ENCODE data around the gene OSBPL7. TPM values are rescaled to one million over a fixed set of nuclear protein-coding genes. Genes with fewer than 3 reads are reported as not detected.
A peak's percentile ranks its signal among the peaks of the same experiment; 100 is the strongest.

The OSBPL7 gene
- total and polyA plus RNA-seq, 2 donors (not counting 3 experiments of a cell fraction or from before 2014, with no cell fraction given), result 16.2 to 29.1 TPM

DNA sequence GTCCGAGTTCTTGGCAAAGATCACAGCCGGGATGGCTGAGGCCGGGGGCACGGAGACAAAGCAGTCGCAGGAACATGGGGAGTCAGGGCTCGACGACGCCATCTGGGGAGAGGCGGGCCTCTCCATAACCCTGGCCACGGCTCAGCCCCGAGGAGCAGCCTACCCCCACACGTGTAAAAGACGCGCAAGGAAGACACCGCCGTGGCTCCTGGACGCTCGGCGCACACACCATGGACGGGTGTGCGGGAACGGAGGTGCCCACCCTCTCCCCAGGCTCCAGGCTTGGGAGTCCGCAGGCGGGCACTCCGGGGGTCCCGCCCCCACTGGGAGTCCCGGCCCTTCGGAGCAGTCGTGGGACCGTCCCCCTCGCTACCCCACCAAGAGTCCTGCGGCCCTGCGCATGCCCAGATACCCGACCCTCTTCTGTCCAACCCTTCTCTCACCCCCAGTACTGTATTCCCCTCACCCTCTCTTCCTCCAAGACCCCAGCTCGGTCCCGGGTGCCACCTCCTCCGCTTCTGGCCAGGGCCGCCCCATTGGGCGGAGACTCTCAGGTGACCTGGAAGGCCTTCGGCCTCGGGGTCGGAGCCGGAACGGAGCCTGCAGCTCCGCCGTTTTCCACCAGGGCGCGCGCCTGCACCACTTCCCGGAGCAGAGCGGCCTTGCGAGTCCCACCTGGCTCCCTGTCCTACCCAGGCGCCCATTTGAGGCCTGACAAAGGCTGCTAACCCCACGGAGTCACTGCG lies 19.3 kb upstream of the OSBPL7 start, which contains the start of gene SCRN2:
TSS of gene SCRN2 (minus strand) at position 532 of the 746 bp plus-strand sequence. CDS start at position 102, 430 bp downstream.
- Histone ChIP-seq H3K9ac (replicated peaks; ENCODE audit: extremely low read depth, insufficient read depth, low read length) (peak within 1 kb of the TSS; percentile 55), H3K9me3 (replicated peaks; ENCODE audit: control insufficient read depth, insufficient read depth, low read length) (no peaks in the 10 kb centered on the region), H3K4me2 (ENCODE audit: insufficient read depth, low read length) (peak within 1 kb of the TSS; percentile 45), H3K9me1 (replicated peaks; ENCODE audit: control insufficient read depth, extremely low read depth, insufficient read depth, low read length) (no peaks in the 10 kb centered on the region), H3K4me3 (replicated peaks in 1 of 3; ENCODE audit: insufficient read depth in 1 of 3, low read depth in 1 of 3, low read length in 3 of 3) (peak within 1 kb of the TSS; percentile 65 to 86 (median 65)), H4K20me1 (replicated peaks; ENCODE audit: control insufficient read depth, extremely low read depth, insufficient read depth, low read length) (no peaks in the 10 kb centered on the region), H3K4me1 (ENCODE audit: control insufficient read depth, extremely low read depth, insufficient read depth, low read length) (peaks cover 5% of the 10 kb centered on the region), H3K27me3 (ENCODE audit: control insufficient read depth in 2 of 2, insufficient read depth in 2 of 2, low read length in 2 of 2) (no peaks in the 10 kb centered on the region), H3K27ac (ENCODE audit: insufficient read depth, low read depth, low read length) (no peak within 1 kb of the TSS), H3K79me2 (ENCODE audit: control insufficient read depth, insufficient read depth, low read length) (no peaks in the 10 kb centered on the region), H3K36me3 (ENCODE audit: control insufficient read depth in 2 of 2, extremely low read depth in 1 of 2, insufficient read depth in 2 of 2, low read length in 2 of 2) (peaks cover 0 to 4% of the 10 kb centered on the region in 2 experiments), H2AFZ (ENCODE audit: low read depth, low read length) (peak within 1 kb of the TSS; percentile 95)
- intact Hi-C loops (cut with micrococcal nuclease), result loop anchor here (1.0 to 5.0 kb wide), 5 partner anchors 49 to 171 kb away; partner anchors contain the start of genes CDK5RAP3 and PNPO
- ChIA-PET POLR2A (interaction anchor here (0.6 to 1.0 kb wide), 2 partner anchors 50 to 55 kb away, joined by 4 to 5 read pairs; partner anchors contain the start of gene SP2), CTCF (interaction anchor here (0.6 to 5.3 kb wide), 18 partner anchors 10 to 180 kb away, joined by 3 to 162 read pairs (median 6); partner anchors contain the start of genes CDK5RAP3, LRRC46, MRPL10 and SP2)
- TSS peak; percentile 35 for BruUV-seq (replicated peaks)
- DNase-seq (ENCODE audit: low read depth, low spot score), result peak; percentile 91
- dilution Hi-C loops (cut with MboI; ENCODE audit: extremely low pct_ligation_motif_present, low sequenced_read_pairs), result no loop called here
- TF ChIP-seq FOS (IDR thresholded peaks at IDR 0.05; ENCODE audit: borderline replicate concordance, insufficient read depth, low read length) (no peak), POLR2A (IDR thresholded peaks at IDR 0.05; ENCODE audit: low read depth, low read length) (peak; percentile 32), POLR2AphosphoS5 (IDR thresholded peaks at IDR 0.05; ENCODE audit: insufficient read depth, low read depth, low read length) (peak; percentile 36)
- TF ChIP-seq, protein P1, sequence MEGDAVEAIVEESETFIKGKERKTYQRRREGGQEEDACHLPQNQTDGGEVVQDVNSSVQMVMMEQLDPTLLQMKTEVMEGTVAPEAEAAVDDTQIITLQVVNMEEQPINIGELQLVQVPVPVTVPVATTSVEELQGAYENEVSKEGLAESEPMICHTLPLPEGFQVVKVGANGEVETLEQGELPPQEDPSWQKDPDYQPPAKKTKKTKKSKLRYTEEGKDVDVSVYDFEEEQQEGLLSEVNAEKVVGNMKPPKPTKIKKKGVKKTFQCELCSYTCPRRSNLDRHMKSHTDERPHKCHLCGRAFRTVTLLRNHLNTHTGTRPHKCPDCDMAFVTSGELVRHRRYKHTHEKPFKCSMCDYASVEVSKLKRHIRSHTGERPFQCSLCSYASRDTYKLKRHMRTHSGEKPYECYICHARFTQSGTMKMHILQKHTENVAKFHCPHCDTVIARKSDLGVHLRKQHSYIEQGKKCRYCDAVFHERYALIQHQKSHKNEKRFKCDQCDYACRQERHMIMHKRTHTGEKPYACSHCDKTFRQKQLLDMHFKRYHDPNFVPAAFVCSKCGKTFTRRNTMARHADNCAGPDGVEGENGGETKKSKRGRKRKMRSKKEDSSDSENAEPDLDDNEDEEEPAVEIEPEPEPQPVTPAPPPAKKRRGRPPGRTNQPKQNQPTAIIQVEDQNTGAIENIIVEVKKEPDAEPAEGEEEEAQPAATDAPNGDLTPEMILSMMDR (IDR thresholded peaks at IDR 0.05; ENCODE audit: extremely low read depth in 1 of 2, insufficient read depth in 1 of 2, low read depth in 1 of 2, low read length in 2 of 2), result peak; percentile 97 to 99
- peak; percentile 96 for FAIRE-seq
